Neural cell (in vitro differentiated cells): Measurements from ENCODE around the gene PDPN. TPM values are rescaled to one million over a fixed set of nuclear protein-coding genes. Genes with fewer than 3 reads are reported as not detected.

ENCODE experiments used
- H2AFZ ChIP-seq: fragments of 200-600, 300-800 bp; sonication (generic), shearing (Covaris generic); 2 replicates; pipeline ENCODE4 v1.6.0; 2014; ENCODE audit warnings: low read depth, mild to moderate bottlenecking, antibody characterized with exemption, low read length, moderate library complexity
- H3F3A ChIP-seq: fragments of 200-600 bp; shearing (Covaris generic); 2 replicates; pipeline ENCODE4 v1.6.1; 2016; ENCODE audit warnings: mild to moderate bottlenecking, moderate library complexity, mixed read lengths, antibody characterized with exemption, low read length; ENCODE audit not compliant: insufficient read depth, poor library complexity, severe bottlenecking
- H3K27ac ChIP-seq: fragments of 200-600, 300-800 bp; sonication (generic), shearing (Covaris generic); 2 replicates; pipeline ENCODE4 v1.5.1; 2014; ENCODE audit warnings: mild to moderate bottlenecking, low read length, moderate library complexity
- H3K27me3 ChIP-seq: fragments of 300-800, 200-600 bp; sonication (generic), shearing (Covaris generic); 2 replicates; pipeline ENCODE4 v1.6.0; 2014; ENCODE audit warnings: mild to moderate bottlenecking, low read depth, low read length, moderate library complexity; ENCODE audit not compliant: insufficient read depth
- H3K36me3 ChIP-seq: fragments of 300-800, 200-600 bp; sonication (generic), shearing (Covaris generic); 2 replicates; pipeline ENCODE4 v1.5.1; 2014; ENCODE audit warnings: mild to moderate bottlenecking, antibody characterized with exemption, low read length, moderate library complexity; ENCODE audit not compliant: insufficient read depth
- H3K4me2 ChIP-seq: fragments of 300-800, 200-600 bp; sonication (generic), shearing (Covaris generic); 2 replicates; pipeline ENCODE4 v1.6.0; 2014; ENCODE audit warnings: mild to moderate bottlenecking, low read length
- H3K4me3 ChIP-seq: fragments of 300-800, 200-600 bp; sonication (generic), shearing (Covaris generic); 2 replicates; pipeline ENCODE4 v1.5.1; 2014; ENCODE audit warnings: mild to moderate bottlenecking, low read length, moderate library complexity
- H3K79me2 ChIP-seq: fragments of 200-600 bp; shearing (Covaris generic); replicated peaks from 2 replicates; pipeline ENCODE4 v1.6.0; 2014; ENCODE audit warnings: mild to moderate bottlenecking, low read length, moderate library complexity; ENCODE audit not compliant: insufficient read depth
- H3K9ac ChIP-seq: fragments of 300-800, 200-600 bp; sonication (generic), shearing (Covaris generic); 2 replicates; pipeline ENCODE4 v1.6.1; 2016; ENCODE audit warnings: mild to moderate bottlenecking, low read length, mixed read lengths
- H3K9me2 ChIP-seq: fragments of 200-600 bp; shearing (Covaris generic); 2 replicates; pipeline ENCODE4 v1.6.1; 2016; ENCODE audit warnings: mild to moderate bottlenecking, low read length, mixed read lengths; ENCODE audit not compliant: insufficient read depth
- H3K9me3 ChIP-seq: fragments of 200-600, 300-800 bp; sonication (generic), shearing (Covaris generic); 2 replicates; pipeline ENCODE4 v1.6.1; 2016; ENCODE audit warnings: mild to moderate bottlenecking, mixed run types, low read length, moderate library complexity, mixed read lengths
- H4K20me1 ChIP-seq: fragments of 200-600 bp; shearing (Covaris generic); 2 replicates; pipeline ENCODE4 v1.6.1; 2016; ENCODE audit warnings: mild to moderate bottlenecking, mixed run types; ENCODE audit not compliant: insufficient read depth
- CTCF ChIP-seq: fragments of 450-650 bp; IDR thresholded peaks from 2 replicates; pipeline ENCODE4 v1.5.1; 2014; ENCODE audit warnings: antibody characterized with exemption, mild to moderate bottlenecking, moderate library complexity; ENCODE audit not compliant: poor library complexity, severe bottlenecking
- EP300 ChIP-seq: fragments of 450-650 bp; conservative IDR thresholded peaks from 2 replicates; pipeline ENCODE4 v1.6.1; 2014; ENCODE audit warnings: antibody characterized with exemption, mild to moderate bottlenecking, moderate library complexity; ENCODE audit not compliant: poor library complexity, severe bottlenecking
- EZH2 ChIP-seq: fragments of 200-600, 300-800 bp; shearing (Covaris generic), sonication (generic); IDR thresholded peaks from 2 replicates; pipeline ENCODE4 v1.6.1; 2014; ENCODE audit warnings: antibody characterized with exemption, low read length, borderline replicate concordance, mild to moderate bottlenecking; ENCODE audit not compliant: insufficient read depth, poor library complexity, severe bottlenecking
- MXI1 ChIP-seq: fragments of 450-650 bp; conservative IDR thresholded peaks from 2 replicates; pipeline ENCODE4 v1.6.1; 2014; ENCODE audit warnings: antibody characterized with exemption, mild to moderate bottlenecking; ENCODE audit not compliant: poor library complexity, severe bottlenecking
- POLR2AphosphoS5 ChIP-seq: IDR thresholded peaks from 2 replicates; pipeline ENCODE4 v1.6.1; 2012
- RAD21 ChIP-seq: fragments of 450-650 bp; conservative IDR thresholded peaks from 2 replicates; pipeline ENCODE4 v1.6.1; 2014; ENCODE audit warnings: antibody characterized with exemption, mild to moderate bottlenecking, moderate library complexity
- REST ChIP-seq: IDR thresholded peaks from 2 replicates; pipeline ENCODE4 v1.6.1; 2012; ENCODE audit warnings: borderline replicate concordance
- SMC3 ChIP-seq: fragments of 450-650 bp; conservative IDR thresholded peaks from 2 replicates; pipeline ENCODE4 v1.6.1; 2014; ENCODE audit warnings: antibody characterized with exemption, mild to moderate bottlenecking, moderate library complexity; ENCODE audit not compliant: poor library complexity
- TAF1 ChIP-seq: IDR thresholded peaks from 2 replicates; pipeline ENCODE4 v1.6.1; 2012; ENCODE audit warnings: low read depth
- polyA plus RNA-seq: library from polyadenylated mRNA; depleted of rRNA; stranded (reverse); fragments of >200 nt; gene quantifications from 2 replicates; pipeline ENCODE4 v1.2.3, GENCODE V29; 2014

The PDPN gene
- polyA plus RNA-seq, 1 donor from 2014 or later, result 0.63 TPM

GRCh38 chr1:13597166-13597565 is 13.5 kb downstream of the PDPN start:
- no peaks in the 10 kb centered on the region for H3F3A ChIP-seq
- no peak overlapping the region for H3K27ac ChIP-seq
- no peaks in the 10 kb centered on the region for H3K27me3 ChIP-seq
- H3K9ac ChIP-seq, result no peak overlapping the region
- no peaks in the 10 kb centered on the region for H3K79me2 ChIP-seq
- TF ChIP-seq SMC3 (no peak), RAD21 (no peak), EP300 (no peak), TAF1 (no peak), EZH2 (no peak), REST (no peak), MXI1 (no peak), POLR2AphosphoS5 (no peak), CTCF (no peak)
- H3K9me3 ChIP-seq, result no peaks in the 10 kb centered on the region
- no peaks in the 10 kb centered on the region for H4K20me1 ChIP-seq
- H3K4me3 ChIP-seq, result no peak overlapping the region
- H3K4me2 ChIP-seq, result no peak overlapping the region
- H2AFZ ChIP-seq, result no peak overlapping the region
- H3K36me3 ChIP-seq, result no peaks in the 10 kb centered on the region
- H3K9me2 ChIP-seq, result no peaks in the 10 kb centered on the region

- Histone ChIP-seq H3K4me2 (no peak overlapping the region), H3K36me3 (no peaks in the 10 kb centered on the region), H3K9me2 (no peaks in the 10 kb centered on the region), H3K79me2 (no peaks in the 10 kb centered on the region), H3K9ac (no peak overlapping the region), H3K27ac (no peak overlapping the region), H3K27me3 (no peaks in the 10 kb centered on the region), H3K4me3 (no peak overlapping the region), H4K20me1 (no peaks in the 10 kb centered on the region), H3F3A (no peaks in the 10 kb centered on the region), H3K9me3 (no peaks in the 10 kb centered on the region), H2AFZ (no peak overlapping the region)
- no peak for TF ChIP-seq POLR2AphosphoS5
- TF ChIP-seq MXI1, result no peak
- no peak for TF ChIP-seq EZH2
- no peak for TF ChIP-seq TAF1
Measured at GRCh38 chr1:13600762-13601453, 17.3 kb downstream of the PDPN start.
